NCI-H146 treated with DMSO at 0.1 percent for 48 hours (cell line): ENCODE results near the gene PACRG.
A peak's percentile ranks its signal among the peaks of the same experiment; 100 is the strongest.
"Not testable (repeated sequence)": the region's sequence is repeated elsewhere in the genome, so short reads cannot be mapped to it uniquely, and the experiment has no call there.

Source experiments
- DNase-seq: peaks from one replicate; lab custom pipeline; 2025; ENCODE audit not compliant: unreplicated experiment; lab: John Stamatoyannopoulos, UW

PACRG gene

DNA sequence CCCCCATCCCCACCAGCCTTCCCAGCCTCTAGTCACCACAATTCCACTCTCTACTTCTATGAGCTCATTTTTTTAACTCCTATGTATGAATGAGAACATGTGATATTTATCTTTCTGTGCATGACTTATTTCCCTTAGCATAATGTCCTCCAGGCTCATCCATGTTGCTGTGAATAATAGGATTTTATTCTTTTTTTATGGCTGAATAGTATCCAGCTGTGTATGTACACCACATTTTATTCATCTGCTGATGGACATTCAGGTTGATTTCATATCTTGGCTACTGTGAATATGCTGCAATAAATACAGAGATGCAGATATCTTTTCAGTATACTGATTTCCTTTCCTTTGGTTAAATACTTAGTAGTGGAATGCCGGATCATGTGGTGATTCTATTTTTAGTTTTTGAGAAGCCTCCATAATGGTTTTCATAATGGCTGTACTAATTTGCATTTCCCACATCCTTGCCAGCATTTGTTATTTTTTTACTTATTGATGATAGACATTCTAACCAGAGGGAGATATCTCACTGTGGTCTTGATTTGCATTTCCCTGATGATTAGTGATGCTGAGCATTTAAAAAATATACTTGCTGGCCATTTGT is 194.9 kb downstream of the PACRG start:
- DNase-seq: peak; percentile 22

DNA sequence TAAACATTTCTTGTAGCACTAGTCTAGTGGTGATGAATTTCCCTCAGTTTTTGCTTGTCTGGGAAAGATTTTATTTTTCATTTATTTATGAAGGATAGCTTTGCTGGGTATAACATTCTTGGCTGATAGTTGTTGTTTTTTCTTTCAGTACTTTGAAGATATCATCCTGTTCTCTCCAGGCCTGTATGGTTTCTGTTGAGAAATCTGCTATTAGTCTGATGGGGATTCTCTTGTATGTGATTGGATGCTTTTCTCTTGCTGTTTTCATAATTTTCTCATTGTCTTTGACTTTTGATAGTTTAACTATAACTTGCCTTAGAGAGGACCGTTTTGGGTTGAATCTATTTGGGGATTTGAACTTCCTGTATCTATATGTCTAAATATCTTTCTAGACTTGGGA is 207.1 kb downstream of the PACRG start:
- DNase-seq: no peak

DNA sequence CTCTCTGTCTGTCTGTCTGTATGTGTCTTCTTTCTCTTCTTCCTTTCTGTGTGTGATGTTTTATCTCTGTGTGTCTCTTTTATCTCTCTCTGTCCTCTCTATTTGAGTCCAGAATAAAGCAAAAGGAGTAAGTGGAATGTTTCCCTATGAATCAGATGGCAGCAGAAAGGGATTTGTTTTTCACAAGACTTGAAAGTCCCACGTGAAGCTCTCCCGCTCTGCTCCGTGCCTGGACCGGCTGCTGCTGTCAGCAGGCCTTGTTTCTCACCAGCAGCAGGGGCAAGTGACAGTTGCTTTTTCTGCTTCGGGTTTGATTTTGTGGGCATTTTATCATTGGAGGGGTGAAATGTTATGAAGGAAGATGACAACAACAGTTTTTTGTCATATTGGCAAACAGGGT is 212.7 kb downstream of the PACRG start:
- DNase-seq: no peak

GRCh38 chr6:162941128-162941527 is 213.4 kb downstream of the PACRG start:
- no peak for DNase-seq

GRCh38 chr6:162942866-162943265 is 215.1 kb downstream of the PACRG start:
- DNase-seq: no peak

DNA sequence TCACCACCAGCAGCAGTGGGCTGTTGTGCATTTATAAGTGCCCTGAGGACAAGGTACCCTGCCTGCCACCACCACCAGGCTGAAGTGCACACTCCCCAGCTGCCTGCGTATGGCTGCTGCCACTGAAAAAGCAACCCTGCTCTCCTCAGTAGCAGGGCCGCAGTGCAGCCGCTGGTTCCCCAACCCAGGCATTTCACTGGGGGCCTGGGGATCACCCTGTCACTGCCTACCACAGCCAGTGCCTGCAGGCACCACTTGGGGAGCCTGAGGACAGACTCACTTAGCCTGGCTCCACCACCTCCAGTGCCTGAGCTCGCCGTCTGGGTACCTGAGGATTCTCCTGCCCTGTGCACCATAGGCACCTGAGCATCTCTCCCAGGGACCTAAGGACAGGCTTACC is 215.6 kb downstream of the PACRG start:
- DNase-seq: no peak

- DNase-seq: no peak
Observed at GRCh38 chr6:162951164-162951743, 223.5 kb downstream of the PACRG start.

DNA sequence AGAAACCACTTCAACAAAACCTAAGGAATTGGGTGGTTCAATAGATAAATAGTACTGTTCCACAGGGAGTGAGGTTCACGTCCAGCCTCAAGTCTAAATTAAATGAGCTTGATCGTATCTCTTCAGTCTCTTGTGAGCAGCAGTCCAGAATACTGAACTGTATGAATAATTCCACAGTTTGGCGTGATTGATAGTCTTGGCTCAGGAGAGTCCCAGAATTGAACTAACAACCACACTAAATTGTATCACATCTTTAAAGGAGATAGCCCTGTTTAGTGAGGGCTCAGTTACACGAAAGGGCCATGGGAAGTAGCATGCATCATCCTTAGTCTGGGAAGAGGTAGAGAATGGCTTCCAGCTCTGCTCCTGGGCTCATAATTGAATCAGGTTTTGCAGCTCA is 224.6 kb downstream of the PACRG start:
- DNase-seq: no peak

DNA sequence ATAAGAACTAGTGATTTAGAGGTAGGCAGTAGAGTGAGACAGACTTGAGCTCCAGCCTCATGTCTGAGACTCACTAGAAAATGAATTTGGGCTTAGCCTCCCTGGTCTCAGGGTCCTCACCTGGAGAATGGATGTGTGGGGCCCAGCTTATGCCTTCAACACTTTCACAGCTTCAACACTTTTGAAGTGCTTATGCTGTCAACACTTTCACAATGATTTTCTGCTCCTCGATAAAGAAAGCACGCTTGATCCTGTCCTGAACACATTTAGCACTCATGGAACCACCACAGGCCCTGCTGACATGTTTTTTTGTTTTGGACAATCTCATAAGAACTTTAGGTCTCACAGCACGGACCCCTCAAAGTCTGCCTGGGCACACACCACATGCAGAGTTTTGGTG is 229.3 kb downstream of the PACRG start:
- DNase-seq: no peak

DNA sequence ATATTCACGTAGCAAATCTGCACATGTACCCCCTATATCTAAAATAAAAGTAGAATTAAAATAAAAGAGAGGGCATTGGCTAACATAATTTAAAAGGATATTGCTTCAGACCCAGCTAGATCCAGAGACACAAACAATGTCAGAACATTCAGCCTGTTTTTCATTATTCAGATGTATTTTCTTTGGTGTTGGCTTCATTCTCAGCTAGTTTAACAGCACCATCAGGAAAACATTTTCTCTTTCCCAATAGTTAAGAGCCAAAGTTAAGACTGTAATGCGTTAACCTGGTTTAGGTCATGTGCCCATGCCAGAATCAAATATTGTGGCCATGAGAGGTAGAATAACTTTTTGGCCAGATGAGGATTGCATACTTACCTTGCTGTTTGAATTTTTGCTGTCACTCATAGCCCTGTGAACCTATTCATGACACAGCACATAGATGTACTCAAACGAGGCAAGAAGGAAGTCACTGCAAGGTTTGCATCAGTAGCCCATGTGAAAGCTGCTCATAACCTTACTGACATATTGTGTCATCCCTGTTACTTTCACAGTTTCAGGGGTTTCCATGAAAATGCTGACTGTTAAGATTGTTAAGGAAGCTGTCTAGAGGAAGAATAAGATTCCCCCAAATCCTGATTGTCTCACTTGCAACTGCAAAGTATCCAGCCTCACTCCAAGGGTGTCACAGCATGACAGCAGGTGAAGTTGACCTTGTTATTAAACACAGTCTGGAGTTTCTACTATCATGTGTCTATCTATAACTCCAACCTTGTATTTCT is 233.1 kb downstream of the PACRG start:
- DNase-seq: no peak

DNA sequence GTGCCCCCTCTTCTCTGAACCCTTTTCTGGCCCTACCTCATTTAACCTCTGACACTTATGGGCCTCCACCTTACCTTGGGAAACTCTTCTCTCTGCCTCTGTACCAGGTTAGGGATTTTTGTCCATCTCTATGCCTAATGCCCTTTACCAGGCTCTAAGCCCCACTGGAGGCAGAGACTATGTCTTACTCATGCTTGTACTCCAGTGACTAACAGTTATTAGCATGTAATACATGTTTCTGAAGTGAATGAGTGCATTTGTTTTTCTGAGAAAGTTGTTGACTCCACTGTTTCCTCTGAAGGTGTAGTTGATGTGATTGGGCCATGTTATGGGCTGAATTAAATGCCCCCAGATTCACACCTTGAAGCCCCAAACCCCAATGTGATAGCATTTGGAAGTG is 234.3 kb downstream of the PACRG start:
- no peak for DNase-seq

GRCh38 chr6:162963861-162964260 is 236.1 kb downstream of the PACRG start:
- no peak for DNase-seq

GRCh38 chr6:162964488-162965140 is 236.8 kb downstream of the PACRG start:
- no peak for DNase-seq

GRCh38 chr6:162965366-162965765 is 237.6 kb downstream of the PACRG start:
- no peak for DNase-seq

DNA sequence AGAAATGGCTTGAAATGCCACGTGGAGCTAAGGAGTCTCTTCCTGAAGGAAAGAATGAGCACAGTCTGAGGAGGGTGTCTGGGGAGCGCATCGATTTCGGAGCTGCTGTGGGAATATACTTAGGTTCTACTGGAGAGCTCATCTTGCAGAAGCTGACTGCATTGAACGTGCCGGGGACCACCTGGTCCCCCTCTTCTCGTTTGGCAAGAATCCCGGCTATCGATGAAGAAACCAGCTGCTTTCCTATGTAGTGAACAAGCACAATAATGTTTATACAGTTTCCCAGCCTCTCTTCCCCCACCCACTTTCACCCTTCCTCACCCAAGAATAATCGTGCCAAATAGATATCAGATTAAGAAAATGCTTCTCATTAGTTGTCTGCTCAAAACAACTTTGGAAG is 242.5 kb downstream of the PACRG start:
- DNase-seq: no peak

DNA sequence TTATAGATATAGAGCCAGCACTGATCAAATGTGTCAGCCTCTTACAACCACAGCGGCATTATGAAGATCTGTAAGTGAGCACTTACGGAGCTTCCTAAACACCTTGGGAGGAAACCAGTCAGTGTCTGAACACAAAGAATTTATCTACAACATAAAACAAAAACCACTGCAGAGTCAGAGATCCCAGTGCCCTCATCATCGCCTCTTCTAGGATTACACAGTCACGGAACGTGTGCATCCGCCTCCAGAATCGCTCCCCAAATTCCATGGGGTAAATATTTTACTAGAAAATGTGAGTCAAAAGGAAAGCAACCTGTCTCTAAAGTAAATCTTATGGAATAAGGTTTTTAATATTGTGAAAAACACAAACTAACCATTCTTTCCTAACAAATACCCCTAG is 243.6 kb downstream of the PACRG start:
- no peak for DNase-seq

GRCh38 chr6:162973151-162973872 is 245.5 kb downstream of the PACRG start:
- no peak for DNase-seq

DNA sequence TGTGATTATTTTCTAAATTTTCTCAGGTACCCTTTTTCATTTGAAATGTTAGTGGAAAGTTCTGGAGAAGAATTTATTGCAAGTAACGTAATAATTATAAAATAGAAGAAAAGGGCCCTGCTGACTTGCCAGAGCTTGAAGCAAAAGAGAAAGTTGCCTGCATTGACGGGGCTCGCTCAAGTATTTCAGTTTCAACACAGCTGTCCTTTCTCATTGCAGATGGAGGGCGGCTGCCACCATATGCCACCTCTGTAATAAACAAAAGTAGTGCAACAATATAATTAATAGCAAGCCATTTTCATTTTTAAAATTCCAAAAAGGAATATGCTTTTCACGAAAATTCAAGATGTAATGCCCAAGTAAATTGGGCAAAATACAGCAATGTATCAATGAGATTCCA is 246.2 kb downstream of the PACRG start:
- no peak for DNase-seq

DNA sequence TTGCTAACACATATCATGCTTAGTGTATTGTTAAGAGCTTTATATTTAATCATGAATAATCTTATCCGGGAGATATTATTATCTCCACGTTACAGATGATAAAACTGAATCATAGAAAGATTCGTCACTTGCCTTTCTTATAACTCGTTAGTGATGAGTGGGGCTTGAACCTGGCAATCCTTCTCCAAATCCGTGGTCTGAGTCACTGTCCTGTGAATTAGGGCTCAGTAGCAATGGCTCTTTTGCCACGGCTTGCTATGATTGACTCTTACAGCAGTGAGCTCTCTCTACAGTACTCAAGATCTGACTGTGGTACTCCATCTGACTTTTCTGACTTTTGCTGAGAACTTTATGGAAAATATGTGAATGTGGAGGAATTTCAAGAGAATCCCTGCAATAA is 246.9 kb downstream of the PACRG start:
- DNase-seq: no peak

DNA sequence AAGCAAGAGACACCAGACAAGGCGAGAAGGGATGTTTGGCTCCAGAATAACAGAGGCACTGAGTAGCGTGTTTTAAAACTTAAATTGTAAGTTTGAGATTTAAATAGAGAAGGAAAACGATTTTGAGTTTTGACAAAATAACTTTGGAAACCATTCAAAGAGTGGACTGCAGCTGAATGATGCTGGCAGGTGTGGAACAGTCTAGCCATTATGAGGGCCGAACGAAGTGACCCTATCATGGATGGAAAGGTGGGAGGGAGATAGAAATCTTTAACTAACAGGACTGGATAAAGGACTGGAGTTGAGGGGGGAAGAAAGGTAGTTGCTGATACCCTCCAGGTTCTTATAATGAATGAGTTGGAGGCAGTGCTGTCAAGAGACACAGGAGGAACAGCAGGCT is 248.4 kb downstream of the PACRG start:
- DNase-seq: no peak

DNA sequence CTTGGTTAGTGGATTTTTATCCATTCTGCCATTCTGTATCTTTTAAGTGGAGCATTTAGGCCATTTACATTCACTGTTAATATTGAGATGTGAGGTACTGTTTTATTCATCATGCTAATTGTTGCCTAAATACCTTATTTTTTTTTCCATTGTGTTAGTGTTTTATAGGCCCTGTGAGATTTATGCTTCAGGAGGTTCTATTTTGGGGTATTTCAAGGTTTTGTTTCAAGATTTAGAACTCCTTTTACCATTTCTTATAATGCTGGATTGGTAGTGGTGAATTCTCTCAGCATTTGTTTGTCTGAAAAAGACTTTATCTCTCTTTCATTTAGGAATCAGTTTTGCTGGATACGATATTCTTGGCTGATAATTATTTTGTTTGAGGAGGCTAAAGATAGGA is 255.5 kb downstream of the PACRG start:
- DNase-seq: not testable (repeated sequence)
